HepG2 (cell line): Measurements from ENCODE around the gene GALNT15. TPM values are rescaled to one million over a fixed set of nuclear protein-coding genes. Genes with fewer than 3 reads are reported as not detected.

Source experiments
- ATAC-seq: fragments of 200-7000 bp; cut with Tn5 transposase; 3 replicates; pipeline ENCODE4 v1.9.1; 2020; ENCODE audit warnings: mild to moderate bottlenecking, moderate library complexity
- BruUV-seq: library from RNA; stranded (reverse); fragments of 400-500 nt; replicated peaks from 2 replicates; lab custom pipeline; 2021; lab: Mats Ljungman, UMichigan
- CTCF ChIA-PET: fragments of 300-600 bp; formaldehyde crosslinking; extraction: SDS; loops from one replicate; lab custom pipeline; 2021; ENCODE audit warnings: low total read pairs, inconsistent platforms, low intra/inter-chr PET ratio; lab: Yijun Ruan, JAX
- POLR2A ChIA-PET: fragments of 350-600 bp; sonication (Branson Sonifier 250); formaldehyde crosslinking; loops from one replicate; lab custom pipeline; 2020; ENCODE audit warnings: antibody characterized with exemption, inconsistent platforms; lab: Yijun Ruan, JAX
- DNase-seq: peaks from one replicate; pipeline ENCODE4 v3.0.0-alpha.2; 2015; ENCODE audit warnings: low spot score
- FAIRE-seq: peaks from 3 replicates; lab custom pipeline; 2011; peaks lifted over from hg19 to GRCh38; lab: Jason Lieb, UNC
- H2AFZ ChIP-seq: one replicate; pipeline ENCODE4 v1.6.1; 2011; ENCODE audit warnings: low read length, inconsistent platforms
- H3K27ac ChIP-seq: fragments of 300-600 bp; 3 replicates; pipeline ENCODE4 v1.8.0; 2011; ENCODE audit warnings: mixed run types, mild to moderate bottlenecking, mixed read lengths, low read length, inconsistent platforms; ENCODE audit not compliant: insufficient read depth; ENCODE audit errors: extremely low read length
- H3K27me3 ChIP-seq, 2 experiments: fragments of 200-600 bp in 1 of 2; 2 replicates in 1 of 2; 3 replicates in 1 of 2; pipeline versions ENCODE4 v1.6.0 to v1.8.0; 2011; ENCODE audit warnings: low read length in 2 of 2, mild to moderate bottlenecking in 2 of 2, moderate library complexity in 2 of 2, inconsistent platforms in 1 of 2; ENCODE audit not compliant: insufficient read depth in 2 of 2, control insufficient read depth in 1 of 2
- H3K36me3 ChIP-seq, 2 experiments: fragments of 200-600 bp in 1 of 2; replicated peaks in 1 of 2; 2 replicates in 1 of 2; 3 replicates in 1 of 2; pipeline versions ENCODE4 v1.5.1 to v1.8.0; 2011; ENCODE audit warnings: low read length in 2 of 2, inconsistent platforms in 1 of 2; ENCODE audit not compliant: insufficient read depth in 2 of 2, control insufficient read depth in 1 of 2
- H3K4me1 ChIP-seq: 2 replicates; pipeline ENCODE4 v1.5.1; 2012; ENCODE audit warnings: low read length, inconsistent platforms; ENCODE audit not compliant: insufficient read depth
- H3K4me2 ChIP-seq: 2 replicates; pipeline ENCODE4 v1.6.0; 2011; ENCODE audit warnings: low read depth, low read length, inconsistent platforms
- H3K4me3 ChIP-seq, 3 experiments: fragments of 200-600 bp in 1 of 3; sonication (generic), shearing (Covaris generic) in 1 of 3; replicated peaks in 1 of 3; 2 replicates each; pipeline ENCODE4 v1.5.1; 2011 to 2016; ENCODE audit warnings: low read length in 3 of 3, inconsistent platforms in 2 of 3, low read depth in 2 of 3, mild to moderate bottlenecking in 2 of 3, control low read depth in 1 of 3, mixed read lengths in 1 of 3; ENCODE audit not compliant: insufficient read depth in 1 of 3
- H3K79me2 ChIP-seq: one replicate; pipeline ENCODE4 v1.6.1; 2011; ENCODE audit warnings: low read length, inconsistent platforms; ENCODE audit not compliant: insufficient read depth
- H3K9ac ChIP-seq: 2 replicates; pipeline ENCODE4 v1.6.0; 2011; ENCODE audit warnings: mild to moderate bottlenecking, low read depth, low read length, inconsistent platforms; ENCODE audit not compliant: insufficient read depth
- H3K9me3 ChIP-seq: 2 replicates; pipeline ENCODE4 v1.5.1; 2012; ENCODE audit warnings: mild to moderate bottlenecking, low read length
- H4K20me1 ChIP-seq: 2 replicates; pipeline ENCODE4 v1.6.0; 2011; ENCODE audit warnings: inconsistent platforms, mild to moderate bottlenecking, low read length, moderate library complexity; ENCODE audit not compliant: insufficient read depth
- CCAR2 ChIP-seq: fragments of 200-400 bp; formaldehyde crosslinking; optimal IDR thresholded peaks from 2 replicates; pipeline ENCODE3; 2018; ENCODE audit warnings: low read depth, mild to moderate bottlenecking, low read length, moderate library complexity
- CEBPB ChIP-seq: IDR thresholded peaks from 2 replicates; pipeline ENCODE4 v1.6.1; 2011; ENCODE audit warnings: low read depth, low read length, improper control_type of control experiment, borderline replicate concordance
- IKZF4 ChIP-seq: sonication (generic); formaldehyde crosslinking; IDR thresholded peaks from 2 replicates; pipeline ENCODE4 v1.5.1; 2020; ENCODE audit warnings: borderline replicate concordance, mild to moderate bottlenecking, low read depth, missing genetic modification reagents; ENCODE audit errors: not compliant biosample characterization
- KDM1A ChIP-seq: IDR thresholded peaks from 2 replicates; pipeline ENCODE4 v1.6.1; 2016; ENCODE audit warnings: missing compliant biosample characterization
- MBNL3 ChIP-seq: fragments of 250-450 bp; sonication (Bioruptor Pico); conservative IDR thresholded peaks from 2 replicates; pipeline ENCODE4 v1.8.0; 2022; ENCODE audit warnings: mild to moderate bottlenecking, inconsistent platforms
- MEF2D ChIP-seq: sonication (generic); formaldehyde crosslinking; IDR thresholded peaks from 2 replicates; pipeline ENCODE4 v1.5.1; 2020; ENCODE audit warnings: mild to moderate bottlenecking, missing genetic modification reagents
- ONECUT2 ChIP-seq: sonication (generic); formaldehyde crosslinking; IDR thresholded peaks from 2 replicates; pipeline ENCODE4 v1.4.0; 2020; ENCODE audit warnings: missing genetic modification reagents
- SNAPC4 ChIP-seq: sonication (generic); formaldehyde crosslinking; IDR thresholded peaks from 2 replicates; pipeline ENCODE4 v1.4.0; 2020; ENCODE audit warnings: mild to moderate bottlenecking, missing genetic modification reagents
- SRSF9 ChIP-seq: fragments of 200-400 bp; formaldehyde crosslinking; IDR thresholded peaks from 2 replicates; pipeline ENCODE4 v1.6.1; 2018; ENCODE audit warnings: borderline replicate concordance, mild to moderate bottlenecking, low read depth, low read length; ENCODE audit not compliant: insufficient read depth, poor library complexity, severe bottlenecking
- TBX2 ChIP-seq: sonication (generic); formaldehyde crosslinking; IDR thresholded peaks from 2 replicates; pipeline ENCODE4 v1.5.0; 2020; ENCODE audit warnings: missing genetic modification reagents, mild to moderate bottlenecking, borderline replicate concordance
- TERF1 ChIP-seq: sonication (generic); formaldehyde crosslinking; IDR thresholded peaks from 2 replicates; pipeline ENCODE4 v1.8.0; 2022; ENCODE audit warnings: mild to moderate bottlenecking, missing genetic modification reagents, moderate library complexity
- THAP8 ChIP-seq: sonication (generic); formaldehyde crosslinking; IDR thresholded peaks from 2 replicates; pipeline ENCODE4 v1.5.1; 2020; ENCODE audit warnings: missing genetic modification reagents, mild to moderate bottlenecking, borderline replicate concordance
- ZFP36L2 ChIP-seq: sonication (generic); formaldehyde crosslinking; IDR thresholded peaks from 2 replicates; pipeline ENCODE4 v1.4.0; 2020; ENCODE audit warnings: missing genetic modification reagents
- ZNF547 ChIP-seq: sonication (generic); formaldehyde crosslinking; IDR thresholded peaks from 2 replicates; pipeline ENCODE4 v1.5.1; 2020; ENCODE audit warnings: mild to moderate bottlenecking, missing genetic modification reagents
- ZNF777 ChIP-seq: sonication (generic); formaldehyde crosslinking; IDR thresholded peaks from 2 replicates; pipeline ENCODE4 v1.4.0; 2020; ENCODE audit warnings: missing genetic modification reagents
- ZUFSP ChIP-seq: sonication (generic); formaldehyde crosslinking; IDR thresholded peaks from 2 replicates; pipeline ENCODE4 v1.9.0; 2021; ENCODE audit warnings: missing genetic modification reagents, mild to moderate bottlenecking, borderline replicate concordance
- WGBS: methylation state at CpG from one replicate; pipeline ENCODE4 v1.1.6; 2017; ENCODE audit warnings: low lambda C conversion rate; 5-methylcytosine and 5-hydroxymethylcytosine counted together
- in situ Hi-C: cut with HindIII; loops from 2 replicates; pipeline ENCODE4 v1.10.0; 2017; ENCODE audit warnings: low pct_unique_long_range_greater_than_20kb; ENCODE audit not compliant: extremely low pct_ligation_motif_present
- intact Hi-C: fragments of 100-400 bp; cut with micrococcal nuclease; formaldehyde crosslinking; loops from one replicate; pipeline ENCODE4 v1.10.0; 2022; ENCODE audit not compliant: unreplicated experiment
- polyA plus RNA-seq, 8 experiments: library from polyadenylated mRNA; depleted of rRNA in 3 of 8; stranded (reverse) in 7 of 8; unstranded in 1 of 8; fragments of >200 nt; fragmentation: Illumina TruSeq in 4 of 8; extraction: Trizol in 4 of 8; gene quantifications; 2 replicates each; pipeline versions ENCODE4 v1.2.1 to v1.2.3, GENCODE V29; 2011 to 2016; ENCODE audit warnings: low read depth in 4 of 8, missing spikeins in 1 of 8, mixed read lengths in 1 of 8; ENCODE audit not compliant: insufficient read depth in 1 of 8
- total RNA-seq, 5 experiments: library from RNA; depleted of rRNA; stranded (reverse); fragments of >200 nt; fragmentation: Illumina TruSeq; extraction: Trizol; gene quantifications; 2 replicates each; pipeline ENCODE4 v1.2.3, GENCODE V29; 2016; ENCODE audit warnings: low read depth in 1 of 5

GALNT15 gene
- total and polyA plus RNA-seq, 2 of the 13 experiments (the other 11 are each of a cell fraction or from before 2014, with no cell fraction given): 0.02 to 0.04 TPM

- H3K4me3 ChIP-seq: no peak overlapping the region
- no peak overlapping the region for H2AFZ ChIP-seq
- H4K20me1 ChIP-seq: no peaks in the 10 kb centered on the region
- H3K4me2 ChIP-seq: no peak overlapping the region
- no peak for DNase-seq
- BruUV-seq: no TSS peak
- H3K27me3 ChIP-seq: peaks cover 0 to 11% of the 10 kb centered on the region in 2 experiments; a peak in 1 of 5 replicates
- ATAC-seq: no peak
- in situ Hi-C loops (no loop called here), intact Hi-C loops (no loop called here)
- POLR2A ChIA-PET: no interaction called here
- no peaks in the 10 kb centered on the region for H3K4me1 ChIP-seq
- H3K27ac ChIP-seq: no peak overlapping the region
- no peaks in the 10 kb centered on the region for H3K9me3 ChIP-seq
- WGBS: 53% methylated on average over 2 of the region's 2 CpGs
- no peak overlapping the region for H3K9ac ChIP-seq
- no peak for FAIRE-seq
- CTCF ChIA-PET: no interaction called here
- no peaks in the 10 kb centered on the region for H3K79me2 ChIP-seq
- no peaks in the 10 kb centered on the region for H3K36me3 ChIP-seq
- TF ChIP-seq CEBPB (no peak), ZNF547 (no peak), ONECUT2 (CRISPR knock-in tag) (no peak), SNAPC4 (CRISPR knock-in tag) (no peak), ZNF777 (CRISPR knock-in tag) (no peak), MBNL3 (no peak), CCAR2 (no peak), THAP8 (no peak), IKZF4 (CRISPR knock-in tag) (no peak), SRSF9 (no peak), ZUFSP (no peak), TERF1 (no peak), ZFP36L2 (CRISPR knock-in tag) (no peak), KDM1A (no peak), MEF2D (CRISPR knock-in tag) (no peak), TBX2 (CRISPR knock-in tag) (no peak)
These were observed 49.8 kb downstream of the GALNT15 start for GRCh38 chr3:16224325-16224724.
